ENCODE results near the gene GNB5. TPM values are rescaled to one million over a fixed set of nuclear protein-coding genes. Genes with fewer than 3 reads are reported as not detected.

Gene GNB5
- total and polyA plus RNA-seq, 2 of the 13 experiments (the other 11 are each of a cell fraction or from before 2014, with no cell fraction given): 13.7 to 14.4 TPM

DNA sequence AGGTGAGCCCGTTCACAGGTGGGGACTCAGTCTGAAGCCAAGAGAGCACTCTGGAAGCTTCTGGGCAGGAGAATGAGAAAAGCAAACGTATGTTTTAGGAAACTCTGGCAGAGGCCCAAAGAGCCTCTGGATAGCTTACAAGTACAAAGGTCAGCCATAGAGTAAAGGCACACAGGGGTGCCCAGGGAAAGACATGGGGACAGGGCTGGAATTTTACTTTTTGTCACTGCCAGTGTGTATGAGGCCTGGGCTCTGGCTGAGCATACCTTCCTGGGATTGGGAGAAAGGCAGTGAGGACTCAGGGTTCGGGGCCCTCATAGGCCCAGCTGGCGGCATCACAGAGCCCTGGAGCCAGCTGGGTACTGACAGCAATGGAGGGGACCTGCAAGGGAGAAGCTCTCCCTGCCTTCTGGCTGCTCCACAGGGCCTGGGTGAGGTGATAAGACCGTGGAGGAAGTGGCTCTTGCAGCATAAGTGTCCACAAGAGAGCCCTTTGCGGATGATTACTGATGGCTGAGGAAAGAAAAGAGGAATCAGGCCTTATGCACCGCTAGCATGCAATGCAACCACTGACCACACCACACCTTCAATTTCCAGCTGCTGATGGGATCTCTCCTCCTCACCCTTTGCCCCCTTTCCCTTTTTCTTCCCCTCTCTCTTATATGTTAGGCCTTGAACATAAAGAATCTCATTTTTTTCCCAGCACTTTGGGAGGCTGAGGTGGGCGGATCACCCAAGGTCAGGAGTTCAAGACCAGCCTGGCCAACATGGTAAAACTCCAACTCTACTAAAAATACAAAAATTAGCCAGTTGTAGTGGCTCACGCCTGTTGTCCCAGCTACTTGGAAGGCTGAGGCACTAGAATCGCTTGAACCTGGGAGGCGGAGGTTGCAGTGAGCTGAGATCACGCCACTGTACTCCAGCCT lies 53.5 kb downstream of the GNB5 start (continued):
- TF ChIP-seq, protein P1, sequence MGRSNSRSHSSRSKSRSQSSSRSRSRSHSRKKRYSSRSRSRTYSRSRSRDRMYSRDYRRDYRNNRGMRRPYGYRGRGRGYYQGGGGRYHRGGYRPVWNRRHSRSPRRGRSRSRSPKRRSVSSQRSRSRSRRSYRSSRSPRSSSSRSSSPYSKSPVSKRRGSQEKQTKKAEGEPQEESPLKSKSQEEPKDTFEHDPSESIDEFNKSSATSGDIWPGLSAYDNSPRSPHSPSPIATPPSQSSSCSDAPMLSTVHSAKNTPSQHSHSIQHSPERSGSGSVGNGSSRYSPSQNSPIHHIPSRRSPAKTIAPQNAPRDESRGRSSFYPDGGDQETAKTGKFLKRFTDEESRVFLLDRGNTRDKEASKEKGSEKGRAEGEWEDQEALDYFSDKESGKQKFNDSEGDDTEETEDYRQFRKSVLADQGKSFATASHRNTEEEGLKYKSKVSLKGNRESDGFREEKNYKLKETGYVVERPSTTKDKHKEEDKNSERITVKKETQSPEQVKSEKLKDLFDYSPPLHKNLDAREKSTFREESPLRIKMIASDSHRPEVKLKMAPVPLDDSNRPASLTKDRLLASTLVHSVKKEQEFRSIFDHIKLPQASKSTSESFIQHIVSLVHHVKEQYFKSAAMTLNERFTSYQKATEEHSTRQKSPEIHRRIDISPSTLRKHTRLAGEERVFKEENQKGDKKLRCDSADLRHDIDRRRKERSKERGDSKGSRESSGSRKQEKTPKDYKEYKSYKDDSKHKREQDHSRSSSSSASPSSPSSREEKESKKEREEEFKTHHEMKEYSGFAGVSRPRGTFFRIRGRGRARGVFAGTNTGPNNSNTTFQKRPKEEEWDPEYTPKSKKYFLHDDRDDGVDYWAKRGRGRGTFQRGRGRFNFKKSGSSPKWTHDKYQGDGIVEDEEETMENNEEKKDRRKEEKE (IDR thresholded peaks at IDR 0.05): no peak
- TF ChIP-seq, protein P2, sequence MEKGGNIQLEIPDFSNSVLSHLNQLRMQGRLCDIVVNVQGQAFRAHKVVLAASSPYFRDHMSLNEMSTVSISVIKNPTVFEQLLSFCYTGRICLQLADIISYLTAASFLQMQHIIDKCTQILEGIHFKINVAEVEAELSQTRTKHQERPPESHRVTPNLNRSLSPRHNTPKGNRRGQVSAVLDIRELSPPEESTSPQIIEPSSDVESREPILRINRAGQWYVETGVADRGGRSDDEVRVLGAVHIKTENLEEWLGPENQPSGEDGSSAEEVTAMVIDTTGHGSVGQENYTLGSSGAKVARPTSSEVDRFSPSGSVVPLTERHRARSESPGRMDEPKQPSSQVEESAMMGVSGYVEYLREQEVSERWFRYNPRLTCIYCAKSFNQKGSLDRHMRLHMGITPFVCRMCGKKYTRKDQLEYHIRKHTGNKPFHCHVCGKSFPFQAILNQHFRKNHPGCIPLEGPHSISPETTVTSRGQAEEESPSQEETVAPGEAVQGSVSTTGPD (CRISPR knock-in tag; IDR thresholded peaks at IDR 0.05): no peak
- TF ChIP-seq, protein P3, sequence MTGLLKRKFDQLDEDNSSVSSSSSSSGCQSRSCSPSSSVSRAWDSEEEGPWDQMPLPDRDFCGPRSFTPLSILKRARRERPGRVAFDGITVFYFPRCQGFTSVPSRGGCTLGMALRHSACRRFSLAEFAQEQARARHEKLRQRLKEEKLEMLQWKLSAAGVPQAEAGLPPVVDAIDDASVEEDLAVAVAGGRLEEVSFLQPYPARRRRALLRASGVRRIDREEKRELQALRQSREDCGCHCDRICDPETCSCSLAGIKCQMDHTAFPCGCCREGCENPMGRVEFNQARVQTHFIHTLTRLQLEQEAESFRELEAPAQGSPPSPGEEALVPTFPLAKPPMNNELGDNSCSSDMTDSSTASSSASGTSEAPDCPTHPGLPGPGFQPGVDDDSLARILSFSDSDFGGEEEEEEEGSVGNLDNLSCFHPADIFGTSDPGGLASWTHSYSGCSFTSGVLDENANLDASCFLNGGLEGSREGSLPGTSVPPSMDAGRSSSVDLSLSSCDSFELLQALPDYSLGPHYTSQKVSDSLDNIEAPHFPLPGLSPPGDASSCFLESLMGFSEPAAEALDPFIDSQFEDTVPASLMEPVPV (CRISPR knock-in tag; IDR thresholded peaks at IDR 0.05): no peak
- TF ChIP-seq DPF2 (CRISPR knock-in tag; IDR thresholded peaks at IDR 0.05; ENCODE audit: borderline replicate concordance, low read depth): no peak
- TF ChIP-seq ZBTB1 (CRISPR knock-in tag; IDR thresholded peaks at IDR 0.05; ENCODE audit: borderline replicate concordance): no peak
- no peak for TF ChIP-seq HCFC1 (IDR thresholded peaks at IDR 0.05; ENCODE audit: low read depth, low read length)

All from HepG2 (cell line).